Measurements from ENCODE around the gene MRPL20.
"Not testable (repeated sequence)": the region's sequence is repeated elsewhere in the genome, so short reads cannot be mapped to it uniquely, and the experiment has no call there.

Gene MRPL20

GRCh38 chr1:1428967-1429366 lies 21.9 kb upstream of the MRPL20 start:
- not testable (repeated sequence) for H3K4me3 ChIP-seq (ENCODE audit: low read length); DNase-seq (ENCODE audit: low read depth, low spot score)

- no peak overlapping the region for H3K4me3 ChIP-seq (ENCODE audit: low read length)
- DNase-seq (ENCODE audit: low read depth, low spot score): no peak
These were observed 21.1 kb upstream of the MRPL20 start for GRCh38 chr1:1428174-1428573.

- no peak for DNase-seq (ENCODE audit: low read depth, low spot score)
- H3K4me3 ChIP-seq (ENCODE audit: low read length): no peak overlapping the region
These were observed 20.7 kb upstream of the MRPL20 start for GRCh38 chr1:1427820-1428148.

- no peak for DNase-seq (ENCODE audit: low read depth, low spot score)
- H3K4me3 ChIP-seq (ENCODE audit: low read length): no peak overlapping the region
These were observed 20.2 kb upstream of the MRPL20 start for GRCh38 chr1:1427106-1427819.

- no peak overlapping the region for H3K4me3 ChIP-seq (ENCODE audit: low read length)
- DNase-seq (ENCODE audit: low read depth, low spot score): no peak
These were observed 19.5 kb upstream of the MRPL20 start for GRCh38 chr1:1426496-1427105.

GRCh38 chr1:1425753-1426495 lies 18.8 kb upstream of the MRPL20 start:
- H3K4me3 ChIP-seq (ENCODE audit: low read length): no peak overlapping the region
- no peak for DNase-seq (ENCODE audit: low read depth, low spot score)

- no peak overlapping the region for H3K4me3 ChIP-seq (ENCODE audit: low read length)
These were observed 18.3 kb upstream of the MRPL20 start for GRCh38 chr1:1425426-1425752.

GRCh38 chr1:1424707-1425106 lies 17.6 kb upstream of the MRPL20 start:
- DNase-seq (ENCODE audit: low read depth, low spot score): no peak

More at GRCh38 chr1:1425426-1425752, 18.3 kb upstream of the MRPL20 start:
- no peak for DNase-seq (ENCODE audit: low read depth, low spot score)

GRCh38 chr1:1423245-1423597 lies 16.1 kb upstream of the MRPL20 start:
- no peak overlapping the region for H3K4me3 ChIP-seq (ENCODE audit: low read length)
- DNase-seq (ENCODE audit: low read depth, low spot score): no peak

More at GRCh38 chr1:1424707-1425106, 17.6 kb upstream of the MRPL20 start:
- H3K4me3 ChIP-seq (ENCODE audit: low read length): no peak overlapping the region

GRCh38 chr1:1422465-1423244 lies 15.6 kb upstream of the MRPL20 start:
- DNase-seq (ENCODE audit: low read depth, low spot score): no peak

GRCh38 chr1:1421907-1422464 lies 14.9 kb upstream of the MRPL20 start:
- no peak overlapping the region for H3K4me3 ChIP-seq (ENCODE audit: low read length)
- no peak for DNase-seq (ENCODE audit: low read depth, low spot score)

More at GRCh38 chr1:1422465-1423244, 15.6 kb upstream of the MRPL20 start:
- no peak overlapping the region for H3K4me3 ChIP-seq (ENCODE audit: low read length)

GRCh38 chr1:1421147-1421906 lies 14.2 kb upstream of the MRPL20 start, which contains the start of gene ANKRD65:
ANKRD65 (minus strand) TSS chr1:1421276; CDS start chr1:1421005, 271 bp downstream.
- no peak for DNase-seq (ENCODE audit: low read depth, low spot score)
- H3K4me3 ChIP-seq (ENCODE audit: low read length): no peak within 1 kb of the TSS

- no peak for DNase-seq (ENCODE audit: low read depth, low spot score)
- no peak overlapping the region for H3K4me3 ChIP-seq (ENCODE audit: low read length)
These were observed 13.6 kb upstream of the MRPL20 start for GRCh38 chr1:1420654-1421141.

GRCh38 chr1:1419813-1420653 lies 12.9 kb upstream of the MRPL20 start:
- DNase-seq (ENCODE audit: low read depth, low spot score): no peak
- H3K4me3 ChIP-seq (ENCODE audit: low read length): no peak overlapping the region

GRCh38 chr1:1419363-1419812 lies 12.3 kb upstream of the MRPL20 start:
- H3K4me3 ChIP-seq (ENCODE audit: low read length): no peak overlapping the region
- no peak for DNase-seq (ENCODE audit: low read depth, low spot score)

- no peak overlapping the region for H3K4me3 ChIP-seq (ENCODE audit: low read length)
- DNase-seq (ENCODE audit: low read depth, low spot score): no peak
These were observed 11.6 kb upstream of the MRPL20 start for GRCh38 chr1:1418464-1419362.

Data from Jurkat, Clone E6-1 (cell line).